Lower lobe of right lung (tissue), 2 donors: ENCODE results near the gene HPSE2. TPM values are rescaled to one million over a fixed set of nuclear protein-coding genes. Genes with fewer than 3 reads are reported as not detected.

Experiments used
- ATAC-seq, 2 donors: fragments of 200-7000 bp; cut with Tn5 transposase; one replicate each; pipeline ENCODE4 v1.9.1; 2020 to 2022; ENCODE audit warnings: mild to moderate bottlenecking in 2 of 2, moderate library complexity in 2 of 2
- DNase-seq: peaks from one replicate; pipeline ENCODE4 v3.0.0-alpha.2; 2020
- H3K27ac ChIP-seq: fragments of 200-600 bp; one replicate; pipeline ENCODE4 v1.8.0; 2022
- H3K27me3 ChIP-seq: fragments of 200-600 bp; one replicate; pipeline ENCODE4 v1.8.0; 2022; ENCODE audit warnings: low read depth
- H3K36me3 ChIP-seq: fragments of 200-600 bp; one replicate; pipeline ENCODE4 v1.8.0; 2022; ENCODE audit warnings: mild to moderate bottlenecking
- H3K4me1 ChIP-seq: fragments of 200-600 bp; one replicate; pipeline ENCODE4 v1.8.0; 2022
- H3K4me3 ChIP-seq: fragments of 200-600 bp; one replicate; pipeline ENCODE4 v1.8.0; 2022; ENCODE audit warnings: mild to moderate bottlenecking
- H3K9me3 ChIP-seq: fragments of 200-600 bp; one replicate; pipeline ENCODE4 v1.8.0; 2022
- intact Hi-C: fragments of 100-400 bp; cut with DNase I; formaldehyde crosslinking; loops from one replicate; pipeline ENCODE4 v1.11.0; 2022
- total RNA-seq: library from RNA; stranded (reverse); fragmentation: NEBNext Ultra II Directional; extraction: Animal tissue kit (Norgen Biotek cat#: 25700); gene quantifications from one replicate; pipeline ENCODE4 v1.2.1, GENCODE V29; 2021
- TF ChIP-seq, protein P1 (sequence below): fragments of 200-600 bp; IDR thresholded peaks from one replicate; pipeline ENCODE4 v1.8.0; 2022; ENCODE audit warnings: antibody characterized with exemption, mild to moderate bottlenecking
- donor health status: DM: no; HTN: yes; CAD: no; lungs with severe emphysema.

HPSE2 gene
- total RNA-seq, 1 donor from 2014 or later: 0.77 TPM

DNA sequence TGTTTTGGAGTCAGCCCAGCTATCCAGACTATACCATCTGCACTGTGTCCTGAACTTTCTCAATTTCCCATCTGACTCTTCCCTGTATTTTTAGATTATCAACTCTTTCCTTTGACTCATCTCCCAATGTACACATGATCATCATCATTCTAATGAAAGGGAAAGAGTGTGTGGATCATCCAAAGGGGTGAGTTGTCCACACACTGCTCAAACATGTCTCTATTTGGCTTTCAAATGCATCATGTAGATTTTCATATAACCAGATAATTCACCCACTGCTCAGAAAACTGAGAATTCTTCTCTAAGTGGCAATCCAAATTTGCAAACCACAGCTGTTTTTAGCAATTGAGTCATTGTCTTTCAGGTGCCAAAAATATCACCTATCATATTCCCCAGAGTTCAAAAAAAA lies 598.7 kb downstream of the HPSE2 start:
- Histone ChIP-seq H3K9me3 (no peaks in the 10 kb centered on the region), H3K36me3 (no peaks in the 10 kb centered on the region)

DNA sequence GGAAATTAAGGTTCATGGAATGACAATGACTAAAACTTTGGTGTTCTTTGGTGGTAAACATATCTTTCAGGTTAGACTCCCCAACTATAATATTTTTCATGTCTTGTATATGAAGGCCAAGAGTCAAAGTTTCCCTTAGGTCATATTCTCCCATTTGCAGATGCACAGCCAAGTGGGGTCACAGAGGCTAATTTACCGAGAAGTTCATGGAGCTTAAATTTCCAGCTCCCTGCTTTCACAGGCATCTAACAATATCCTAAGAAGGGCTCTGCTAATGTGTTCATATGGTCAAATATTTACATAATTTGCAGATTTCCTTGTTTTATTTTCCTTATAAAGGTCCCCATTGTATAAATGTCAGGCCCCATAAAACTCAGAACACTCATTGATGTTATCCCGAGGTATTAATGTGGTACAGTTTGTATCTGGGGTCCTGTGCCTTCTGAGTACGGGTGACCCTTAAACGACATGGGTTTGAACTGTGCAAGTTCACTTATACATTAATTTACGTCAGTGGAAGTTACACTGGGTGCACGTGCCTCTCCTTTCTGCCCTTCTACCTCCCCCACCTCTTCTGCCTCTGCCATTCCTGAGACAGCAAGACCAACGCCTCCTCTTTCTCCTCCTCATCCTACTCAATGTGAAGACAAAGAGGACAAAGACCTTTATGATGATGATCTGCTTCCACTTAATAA lies 603.0 kb downstream of the HPSE2 start:
- Histone ChIP-seq H3K36me3 (no peaks in the 10 kb centered on the region), H3K4me1 (no peaks in the 10 kb centered on the region), H3K9me3 (no peaks in the 10 kb centered on the region), H3K4me3 (no peak overlapping the region), H3K27ac (no peak overlapping the region), H3K27me3 (no peaks in the 10 kb centered on the region)
- TF ChIP-seq, protein P1, sequence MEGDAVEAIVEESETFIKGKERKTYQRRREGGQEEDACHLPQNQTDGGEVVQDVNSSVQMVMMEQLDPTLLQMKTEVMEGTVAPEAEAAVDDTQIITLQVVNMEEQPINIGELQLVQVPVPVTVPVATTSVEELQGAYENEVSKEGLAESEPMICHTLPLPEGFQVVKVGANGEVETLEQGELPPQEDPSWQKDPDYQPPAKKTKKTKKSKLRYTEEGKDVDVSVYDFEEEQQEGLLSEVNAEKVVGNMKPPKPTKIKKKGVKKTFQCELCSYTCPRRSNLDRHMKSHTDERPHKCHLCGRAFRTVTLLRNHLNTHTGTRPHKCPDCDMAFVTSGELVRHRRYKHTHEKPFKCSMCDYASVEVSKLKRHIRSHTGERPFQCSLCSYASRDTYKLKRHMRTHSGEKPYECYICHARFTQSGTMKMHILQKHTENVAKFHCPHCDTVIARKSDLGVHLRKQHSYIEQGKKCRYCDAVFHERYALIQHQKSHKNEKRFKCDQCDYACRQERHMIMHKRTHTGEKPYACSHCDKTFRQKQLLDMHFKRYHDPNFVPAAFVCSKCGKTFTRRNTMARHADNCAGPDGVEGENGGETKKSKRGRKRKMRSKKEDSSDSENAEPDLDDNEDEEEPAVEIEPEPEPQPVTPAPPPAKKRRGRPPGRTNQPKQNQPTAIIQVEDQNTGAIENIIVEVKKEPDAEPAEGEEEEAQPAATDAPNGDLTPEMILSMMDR: no peak
- ATAC-seq (no peak), DNase-seq (no peak)
- intact Hi-C loops: no loop called here

More for the DNA sequence above, 598.7 kb downstream of the HPSE2 start:
- TF ChIP-seq, protein P1: no peak
- no peak overlapping the region for H3K4me3 ChIP-seq
- no peaks in the 10 kb centered on the region for H3K4me1 ChIP-seq
- no peak for DNase-seq
- no peak for ATAC-seq
- no peak overlapping the region for H3K27ac ChIP-seq
- H3K27me3 ChIP-seq: no peaks in the 10 kb centered on the region
- intact Hi-C loops: no loop called here

DNA sequence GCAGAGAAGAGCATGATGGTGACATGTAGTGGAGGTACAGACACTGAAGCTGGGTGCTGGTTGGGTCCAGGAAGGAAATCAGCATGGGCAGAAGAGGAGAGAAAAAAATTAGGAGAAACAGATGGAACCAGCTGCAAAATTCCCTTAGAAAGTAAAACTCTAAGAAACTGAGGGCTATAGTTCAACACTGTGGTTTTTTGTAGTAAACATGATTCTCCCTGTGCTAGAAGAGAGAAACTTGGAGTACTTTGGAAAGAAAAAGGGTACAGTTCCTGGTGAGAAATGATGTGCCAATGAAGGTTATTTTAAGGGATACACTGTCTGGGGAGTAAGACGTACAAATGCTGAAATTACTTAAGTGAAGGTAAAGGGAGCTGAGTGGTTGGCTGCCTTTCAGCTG lies 607.4 kb downstream of the HPSE2 start:
- H3K4me1 ChIP-seq: no peaks in the 10 kb centered on the region
- H3K9me3 ChIP-seq: no peaks in the 10 kb centered on the region
- H3K36me3 ChIP-seq: no peaks in the 10 kb centered on the region
- TF ChIP-seq, protein P1: no peak
- H3K27ac ChIP-seq: no peak overlapping the region
- H3K4me3 ChIP-seq: no peak overlapping the region
- ATAC-seq (no peak), DNase-seq (no peak)
- no peaks in the 10 kb centered on the region for H3K27me3 ChIP-seq
- intact Hi-C loops: no loop called here

DNA sequence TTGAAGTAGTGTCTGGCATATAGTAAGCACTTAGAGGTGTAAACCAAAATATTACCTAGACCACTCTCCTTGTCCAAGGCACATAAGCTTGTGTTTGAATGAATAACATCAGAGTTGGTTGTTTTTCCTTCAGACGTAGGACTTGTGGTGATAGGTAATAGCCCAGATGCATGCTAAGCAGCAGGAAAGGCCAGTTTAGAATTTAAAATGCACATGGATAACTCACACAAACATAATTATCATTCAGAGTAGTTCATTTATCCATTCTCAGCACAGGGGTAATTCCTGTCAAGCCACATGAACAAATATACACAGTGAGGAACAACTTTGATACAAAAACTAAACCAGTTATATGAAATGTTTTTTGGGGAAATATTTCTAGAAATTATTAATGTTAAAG lies 607.9 kb downstream of the HPSE2 start:
- DNase-seq (no peak), ATAC-seq (no peak)
- TF ChIP-seq, protein P1: no peak
- Histone ChIP-seq H3K4me3 (no peak overlapping the region), H3K27ac (no peak overlapping the region), H3K9me3 (no peaks in the 10 kb centered on the region), H3K27me3 (no peaks in the 10 kb centered on the region), H3K36me3 (no peaks in the 10 kb centered on the region), H3K4me1 (no peaks in the 10 kb centered on the region)
- intact Hi-C loops: no loop called here

DNA sequence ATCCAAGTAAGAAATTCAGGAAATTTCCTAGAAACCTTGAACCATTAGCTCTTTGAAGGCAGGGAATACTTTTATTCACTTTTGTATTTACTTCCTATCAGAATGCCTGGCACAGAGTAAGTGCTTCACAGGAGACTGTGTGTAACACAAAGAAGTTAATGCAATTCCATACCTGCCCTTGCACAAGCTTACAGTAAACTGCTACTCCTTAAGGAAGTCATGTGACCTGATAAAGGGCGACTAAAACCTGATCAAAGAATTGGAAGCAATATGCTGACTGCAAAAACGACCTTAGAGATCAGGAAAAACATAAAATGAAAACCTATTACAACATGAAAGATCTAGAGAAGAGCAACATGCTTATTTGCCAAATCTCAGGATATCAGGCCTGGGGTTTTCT lies 610.7 kb downstream of the HPSE2 start:
- TF ChIP-seq, protein P1: no peak
- no peak for ATAC-seq
- no peaks in the 10 kb centered on the region for H3K9me3 ChIP-seq
- intact Hi-C loops: no loop called here
- H3K4me3 ChIP-seq: no peak overlapping the region
- H3K36me3 ChIP-seq: no peaks in the 10 kb centered on the region
- H3K27ac ChIP-seq: no peak overlapping the region
- DNase-seq: no peak
- no peaks in the 10 kb centered on the region for H3K27me3 ChIP-seq
- no peaks in the 10 kb centered on the region for H3K4me1 ChIP-seq
